HEK293 (cell line): ENCODE measurements around the gene ZFX.

ENCODE experiments used
- CTCF ChIA-PET: fragments of 350-600 bp; formaldehyde crosslinking; extraction: SDS; loops from one replicate; lab custom pipeline; 2021; ENCODE audit warnings: antibody characterized with exemption; lab: Yijun Ruan, JAX
- POLR2A ChIA-PET: fragments of 300-600 bp; formaldehyde crosslinking; extraction: SDS; loops from one replicate; lab custom pipeline; 2020; ENCODE audit warnings: antibody characterized with exemption, inconsistent platforms; lab: Yijun Ruan, JAX
- H3K27ac ChIP-seq: fragments of 200-500 bp; sonication (Bioruptor generic); 2 replicates; pipeline ENCODE4 v1.5.1; 2014; ENCODE audit warnings: low read depth, low read length, control low read depth, inconsistent platforms; ENCODE audit errors: extremely low read depth
- H3K36me3 ChIP-seq, 2 experiments: fragments of 200-500 bp in 1 of 2; sonication (Bioruptor generic) in 1 of 2; 1 replicate in 1 of 2; 2 replicates in 1 of 2; pipeline ENCODE4 v1.5.1; 2014 to 2017; ENCODE audit warnings: inconsistent platforms in 2 of 2, low read length in 2 of 2; ENCODE audit not compliant: control insufficient read depth in 2 of 2, insufficient read depth in 1 of 2
- H3K4me1 ChIP-seq: fragments of 200-500 bp; sonication (Bioruptor generic); 2 replicates; pipeline ENCODE4 v1.5.1; 2014; ENCODE audit warnings: mild to moderate bottlenecking, low read length, inconsistent platforms; ENCODE audit not compliant: control insufficient read depth, insufficient read depth
- H3K4me3 ChIP-seq: 2 replicates; pipeline ENCODE4 v1.5.1; 2011; ENCODE audit warnings: low read depth, mild to moderate bottlenecking, control low read depth, low read length, moderate library complexity
- H3K9me3 ChIP-seq: fragments of 200-500 bp; sonication (Bioruptor generic); 2 replicates; pipeline ENCODE4 v1.5.1; 2014; ENCODE audit warnings: low read depth, low read length, inconsistent platforms; ENCODE audit not compliant: control insufficient read depth, insufficient read depth
- FEZF1 ChIP-seq: fragments of 450-650 bp; formaldehyde crosslinking; IDR thresholded peaks from 2 replicates; pipeline ENCODE4 v1.5.1; 2016; ENCODE audit warnings: missing biosample characterization, missing genetic modification characterization
- HOXC10 ChIP-seq: sonication (generic); formaldehyde crosslinking; IDR thresholded peaks from 2 replicates; pipeline ENCODE4 v1.8.1; 2023; ENCODE audit warnings: mild to moderate bottlenecking, missing genetic modification reagents
- KLF9 ChIP-seq: fragments of 450-650 bp; formaldehyde crosslinking; IDR thresholded peaks from 2 replicates; pipeline ENCODE4 v1.5.1; 2016; ENCODE audit warnings: missing biosample characterization, missing genetic modification characterization, low read depth
- OSR2 ChIP-seq: fragments of 450-650 bp; formaldehyde crosslinking; IDR thresholded peaks from 2 replicates; pipeline ENCODE4 v1.5.1; 2016; ENCODE audit warnings: missing biosample characterization, missing genetic modification characterization
- OVOL3 ChIP-seq: fragments of 450-650 bp; formaldehyde crosslinking; IDR thresholded peaks from 2 replicates; pipeline ENCODE4 v1.5.1; 2016; ENCODE audit warnings: missing biosample characterization, missing genetic modification characterization
- PRDM10 ChIP-seq: fragments of 450-650 bp; formaldehyde crosslinking; IDR thresholded peaks from 2 replicates; pipeline ENCODE4 v1.5.1; 2016; ENCODE audit warnings: missing biosample characterization, missing genetic modification characterization
- SCRT2 ChIP-seq: fragments of 450-650 bp; formaldehyde crosslinking; IDR thresholded peaks from 2 replicates; pipeline ENCODE4 v1.5.1; 2016; ENCODE audit warnings: missing biosample characterization, missing genetic modification characterization
- ZBTB7A ChIP-seq: fragments of 450-650 bp; formaldehyde crosslinking; IDR thresholded peaks from 2 replicates; pipeline ENCODE4 v1.5.1; 2016; ENCODE audit warnings: low read depth, missing biosample characterization, missing genetic modification characterization
- ZNF121 ChIP-seq: fragments of 450-650 bp; formaldehyde crosslinking; IDR thresholded peaks from 2 replicates; pipeline ENCODE4 v1.5.1; 2016; ENCODE audit warnings: missing biosample characterization, missing genetic modification characterization
- ZNF146 ChIP-seq: fragments of 450-650 bp; formaldehyde crosslinking; IDR thresholded peaks from 2 replicates; pipeline ENCODE4 v1.5.1; 2016; ENCODE audit warnings: missing biosample characterization, missing genetic modification characterization
- ZNF157 ChIP-seq: fragments of 450-650 bp; formaldehyde crosslinking; IDR thresholded peaks from 2 replicates; pipeline ENCODE4 v1.5.1; 2016; ENCODE audit warnings: missing biosample characterization, missing genetic modification characterization
- ZNF184 ChIP-seq: fragments of 450-650 bp; IDR thresholded peaks from 2 replicates; pipeline ENCODE4 v1.5.1; 2018; ENCODE audit warnings: missing biosample characterization, mild to moderate bottlenecking, missing genetic modification characterization
- ZNF513 ChIP-seq: fragments of 450-650 bp; IDR thresholded peaks from 2 replicates; pipeline ENCODE4 v1.5.1; 2018; ENCODE audit warnings: missing biosample characterization, missing genetic modification characterization
- ZNF624 ChIP-seq: fragments of 450-650 bp; formaldehyde crosslinking; IDR thresholded peaks from 2 replicates; pipeline ENCODE4 v1.5.1; 2017; ENCODE audit warnings: missing biosample characterization, missing genetic modification characterization
- ZNF629 ChIP-seq: fragments of 450-650 bp; formaldehyde crosslinking; IDR thresholded peaks from 2 replicates; pipeline ENCODE4 v1.5.1; 2017; ENCODE audit warnings: missing biosample characterization, missing genetic modification characterization
- ZNF677 ChIP-seq: fragments of 450-650 bp; IDR thresholded peaks from 2 replicates; pipeline ENCODE4 v1.5.0; 2018; ENCODE audit warnings: missing biosample characterization, mild to moderate bottlenecking, missing genetic modification characterization, moderate library complexity
- ZNF701 ChIP-seq: fragments of 450-650 bp; formaldehyde crosslinking; IDR thresholded peaks from 2 replicates; pipeline ENCODE4 v1.5.1; 2016; ENCODE audit warnings: missing biosample characterization, missing genetic modification characterization
- ZSCAN16 ChIP-seq: fragments of 450-650 bp; formaldehyde crosslinking; IDR thresholded peaks from 2 replicates; pipeline ENCODE4 v1.5.1; 2016; ENCODE audit warnings: missing biosample characterization, missing genetic modification characterization

ZFX gene

GRCh38 chrX:24221872-24222271 is 72.3 kb downstream of the ZFX start:
- no peaks in the 10 kb centered on the region for H3K36me3 ChIP-seq
- no peaks in the 10 kb centered on the region for H3K9me3 ChIP-seq
- H3K27ac ChIP-seq: no peak overlapping the region
- H3K4me1 ChIP-seq: no peaks in the 10 kb centered on the region
- ChIA-PET POLR2A (no interaction called here), CTCF (no interaction called here)
- no peak overlapping the region for H3K4me3 ChIP-seq
- TF ChIP-seq ZNF624 (tag by site-specific recombination): no peak
- TF ChIP-seq ZNF629 (tag by site-specific recombination): no peak
- no peak for TF ChIP-seq ZNF701 (tag by site-specific recombination)
- TF ChIP-seq FEZF1 (tag by site-specific recombination): no peak
- no peak for TF ChIP-seq OVOL3 (tag by site-specific recombination)
- no peak for TF ChIP-seq HOXC10 (CRISPR knock-in tag)
- no peak for TF ChIP-seq ZNF121 (tag by site-specific recombination)
- TF ChIP-seq SCRT2 (tag by site-specific recombination): no peak
- no peak for TF ChIP-seq ZNF513 (tag by site-specific recombination)
- no peak for TF ChIP-seq ZSCAN16 (tag by site-specific recombination)
- TF ChIP-seq OSR2 (tag by site-specific recombination): no peak
- TF ChIP-seq PRDM10 (tag by site-specific recombination): no peak
- TF ChIP-seq ZBTB7A (tag by site-specific recombination): no peak
- TF ChIP-seq ZNF157 (tag by site-specific recombination): no peak

- TF ChIP-seq ZNF146 (tag by site-specific recombination): peak; percentile 91
- TF ChIP-seq ZNF677 (tag by site-specific recombination): no peak
- CTCF ChIA-PET: interaction anchor here (0.7 kb wide), 1 partner anchor 9 kb away, joined by 3 read pairs; no protein-coding TSS in a partner anchor
- no peak overlapping the region for H3K4me3 ChIP-seq
Measured at GRCh38 chrX:24225265-24225664, 75.7 kb downstream of the ZFX start.

GRCh38 chrX:24226176-24226575 is 76.6 kb downstream of the ZFX start:
- H3K4me3 ChIP-seq: no peak overlapping the region
- POLR2A ChIA-PET: no interaction called here
- H3K9me3 ChIP-seq: no peaks in the 10 kb centered on the region
- CTCF ChIA-PET: no interaction called here
- no peaks in the 10 kb centered on the region; the same call in 1 of the 2 replicates for H3K4me1 ChIP-seq
- TF ChIP-seq ZNF184 (peak; percentile 90), KLF9 (no peak)
- TF ChIP-seq, all 188 proteins: peak for 1
- Histone ChIP-seq H3K36me3 (no peaks in the 10 kb centered on the region), H3K27ac (no peak overlapping the region)

More at GRCh38 chrX:24225265-24225664, 75.7 kb downstream of the ZFX start:
- POLR2A ChIA-PET: no interaction called here
- Histone ChIP-seq H3K27ac (no peak overlapping the region), H3K4me1 (no peaks in the 10 kb centered on the region), H3K36me3 (no peaks in the 10 kb centered on the region), H3K9me3 (no peaks in the 10 kb centered on the region)
